NCI-H524 treated with DMSO at 0.1 percent for 48 hours (cell line): Measurements from ENCODE around the gene BICDL2.
"Not testable (repeated sequence)": the region's sequence is repeated elsewhere in the genome, so short reads cannot be mapped to it uniquely, and the experiment has no call there.

Experiments used
- DNase-seq: peaks from one replicate; lab custom pipeline; 2025; lab: John Stamatoyannopoulos, UW

Gene BICDL2

GRCh38 chr16:3065069-3065741 is 28.5 kb upstream of the BICDL2 start, which contains the start of gene IL32:
Gene IL32 (plus strand): TSS chr16:3065640. CDS start chr16:3065812, 172 bp downstream.
- no peak for DNase-seq

DNA sequence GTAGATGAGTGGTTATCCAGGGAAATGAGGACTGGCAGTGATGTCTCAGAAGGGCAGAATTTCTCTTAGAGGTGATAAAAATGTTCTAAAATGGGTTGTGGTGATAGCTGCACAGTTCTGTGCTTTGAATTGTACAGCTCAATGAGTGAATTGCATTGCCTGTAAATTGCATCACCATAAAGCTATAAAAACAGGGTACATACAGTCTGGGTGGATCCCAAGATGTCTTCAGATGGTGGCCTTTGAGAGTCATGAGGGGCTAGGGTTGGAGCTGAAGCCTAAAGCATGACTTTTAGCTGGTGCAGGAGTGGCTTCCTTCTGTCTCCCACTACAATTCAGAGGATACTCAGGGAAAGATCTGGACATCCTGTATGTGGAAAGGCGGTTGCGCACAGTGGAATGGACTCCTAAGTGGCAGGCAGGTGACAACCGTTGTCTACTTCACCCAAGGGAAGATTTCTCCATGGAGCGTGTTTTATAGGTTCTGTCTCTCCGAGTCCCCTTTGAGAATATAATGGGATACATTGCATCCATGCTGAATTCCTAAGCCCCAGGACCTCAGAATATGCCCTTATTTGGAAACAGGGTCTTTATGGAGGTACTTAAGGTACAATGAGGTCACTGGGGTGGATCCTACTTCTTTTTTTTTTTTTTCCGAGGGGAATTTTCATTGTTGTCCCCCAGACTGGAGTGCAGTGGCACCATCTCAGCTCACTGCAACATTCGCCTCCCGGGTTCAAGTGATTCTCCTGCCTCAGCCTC is 27.1 kb upstream of the BICDL2 start:
- no peak for DNase-seq

GRCh38 chr16:3062553-3062952 is 25.8 kb upstream of the BICDL2 start:
- DNase-seq = no peak

DNA sequence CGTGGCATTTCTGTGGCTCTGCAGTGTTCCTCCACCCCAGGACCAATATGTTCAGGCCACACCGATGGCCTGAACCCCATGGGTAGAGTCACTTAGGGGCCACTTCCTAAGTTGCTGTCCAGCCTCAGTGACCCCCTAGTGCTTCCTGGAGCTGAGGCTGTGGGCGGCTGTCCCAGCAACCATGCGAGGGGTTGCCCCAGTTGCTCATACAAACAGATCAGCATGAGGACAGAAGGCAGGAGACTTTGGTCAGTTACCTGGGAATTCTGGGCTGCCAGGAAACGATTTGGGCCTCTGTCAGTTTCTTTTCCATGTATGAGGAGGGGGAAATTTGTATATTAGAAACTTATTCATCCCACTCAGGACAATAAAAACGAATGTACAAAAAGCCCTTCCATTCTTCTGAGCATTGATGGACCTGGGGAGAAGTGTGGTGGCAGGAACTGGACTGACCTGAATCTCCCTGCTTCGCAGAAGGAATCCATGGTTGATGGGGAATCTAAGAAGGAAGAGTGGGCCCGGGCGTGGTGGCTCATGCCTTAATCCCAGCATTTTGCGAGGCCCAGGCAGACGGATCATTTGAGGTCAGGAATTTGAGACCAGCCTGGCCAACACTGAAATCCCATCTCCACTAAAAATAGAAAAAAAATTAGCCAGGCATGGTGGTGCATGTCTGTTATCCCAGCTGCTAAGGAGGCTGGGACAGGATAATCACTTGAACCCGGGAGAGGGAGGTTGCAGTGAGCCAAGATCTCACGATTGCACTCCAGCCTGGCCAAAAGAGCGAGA is 23.8 kb upstream of the BICDL2 start:
- DNase-seq = no peak

GRCh38 chr16:3059723-3060242 is 23.0 kb upstream of the BICDL2 start:
- DNase-seq = no peak

DNA sequence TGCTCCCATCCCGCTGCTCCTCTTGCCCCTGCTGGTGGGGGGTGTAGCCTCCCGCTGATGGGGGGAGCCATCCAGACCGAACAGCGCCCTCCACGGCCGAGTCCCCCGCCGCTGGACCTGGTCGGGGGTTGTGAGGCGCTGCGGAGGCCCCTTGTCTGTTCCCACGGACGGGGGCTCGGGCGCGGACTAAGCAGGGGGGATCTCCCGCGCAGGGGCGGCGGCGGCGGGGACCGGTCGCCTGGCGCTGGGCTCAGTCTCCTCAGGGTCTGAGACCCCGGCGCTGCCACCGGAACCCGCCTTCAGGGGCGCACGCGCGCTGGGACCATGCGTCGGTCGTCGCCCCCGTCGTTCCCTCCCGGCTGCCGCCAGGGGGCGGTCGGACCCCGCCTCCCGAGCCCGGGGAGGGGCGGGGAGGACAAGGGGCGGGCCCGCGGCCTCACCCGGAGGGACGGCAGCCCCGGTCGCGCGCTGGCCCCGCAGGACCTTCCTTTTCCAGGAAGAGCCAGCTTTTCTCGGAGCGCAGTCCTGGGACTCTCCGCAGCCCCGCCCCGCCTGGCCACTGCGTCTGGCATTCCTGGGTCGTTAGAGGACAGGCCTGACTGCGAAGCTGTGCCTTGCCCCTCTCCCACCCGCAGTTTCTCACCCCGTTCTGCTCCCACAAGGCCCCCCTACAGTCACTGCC is 22.4 kb upstream of the BICDL2 start:
- DNase-seq = no peak

DNA sequence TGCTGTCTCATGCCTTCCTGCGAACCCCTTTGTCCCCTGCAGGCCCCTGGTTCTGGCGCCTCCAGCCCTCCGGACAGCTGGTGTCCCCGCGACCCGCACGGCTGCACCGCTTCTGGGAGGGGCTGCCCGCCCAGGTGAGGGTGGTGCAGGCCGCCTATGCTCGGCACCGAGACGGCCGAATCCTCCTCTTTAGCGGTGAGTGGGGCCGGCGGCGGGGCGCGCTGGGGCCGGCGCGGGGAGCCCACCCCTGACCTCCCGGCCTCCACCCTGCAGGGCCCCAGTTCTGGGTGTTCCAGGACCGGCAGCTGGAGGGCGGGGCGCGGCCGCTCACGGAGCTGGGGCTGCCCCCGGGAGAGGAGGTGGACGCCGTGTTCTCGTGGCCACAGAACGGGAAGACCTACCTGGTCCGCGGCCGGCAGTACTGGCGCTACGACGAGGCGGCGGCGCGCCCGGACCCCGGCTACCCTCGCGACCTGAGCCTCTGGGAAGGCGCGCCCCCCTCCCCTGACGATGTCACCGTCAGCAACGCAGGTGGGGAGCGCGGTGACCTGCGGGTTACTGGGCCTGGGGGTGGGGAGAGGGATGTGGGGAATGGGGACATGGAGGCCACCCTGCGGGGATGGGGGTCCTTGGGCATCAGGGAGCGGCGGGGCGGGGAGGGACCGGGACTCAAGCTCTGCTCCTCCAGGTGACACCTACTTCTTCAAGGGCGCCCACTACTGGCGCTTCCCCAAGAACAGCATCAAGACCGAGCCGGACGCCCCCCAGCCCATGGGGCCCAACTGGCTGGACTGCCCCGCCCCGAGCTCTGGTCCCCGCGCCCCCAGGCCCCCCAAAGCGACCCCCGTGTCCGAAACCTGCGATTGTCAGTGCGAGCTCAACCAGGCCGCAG is 21.6 kb upstream of the BICDL2 start:
- DNase-seq = no peak

- DNase-seq = no peak
Measured at GRCh38 chr16:3057181-3058138, 20.7 kb upstream of the BICDL2 start.

DNA sequence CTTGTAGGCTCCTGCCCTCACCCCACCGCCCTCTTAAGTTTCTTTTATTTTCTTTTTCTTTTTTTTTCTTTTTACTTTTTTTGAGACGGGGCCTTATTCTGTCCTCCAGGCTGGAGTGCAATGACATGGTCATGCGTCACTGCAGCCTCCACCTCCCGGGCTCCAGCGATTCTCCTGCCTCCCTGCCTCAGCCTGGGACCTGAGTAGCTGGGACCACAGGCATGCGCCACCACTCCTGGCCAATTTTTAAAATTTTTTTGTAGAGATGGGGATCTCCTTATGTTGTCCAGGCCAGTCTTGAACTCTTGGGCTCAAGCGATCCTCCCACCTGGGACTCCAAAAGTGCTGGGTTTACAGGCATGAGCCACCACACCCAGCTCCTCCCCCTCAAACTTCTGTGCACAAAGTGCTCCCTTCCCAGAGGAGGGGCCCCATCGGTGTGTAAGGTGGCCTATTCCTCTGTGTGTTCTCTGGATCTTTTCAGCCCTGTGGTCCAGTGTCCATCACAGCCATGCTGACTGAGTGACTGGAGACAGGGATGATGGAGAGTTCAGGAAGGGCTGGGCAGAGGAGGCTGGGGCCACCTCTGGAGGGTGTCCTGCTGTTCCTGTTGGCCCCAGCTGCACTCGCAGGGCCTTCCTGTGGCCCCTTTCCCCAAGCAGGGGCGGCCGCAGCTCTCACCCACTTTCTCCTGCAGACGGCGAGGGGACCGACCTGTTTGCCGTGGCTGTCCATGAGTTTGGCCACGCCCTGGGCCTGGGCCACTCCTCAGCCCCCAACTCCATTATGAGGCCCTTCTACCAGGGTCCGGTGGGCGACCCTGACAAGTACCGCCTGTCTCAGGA is 19.8 kb upstream of the BICDL2 start:
- DNase-seq = no peak

DNA sequence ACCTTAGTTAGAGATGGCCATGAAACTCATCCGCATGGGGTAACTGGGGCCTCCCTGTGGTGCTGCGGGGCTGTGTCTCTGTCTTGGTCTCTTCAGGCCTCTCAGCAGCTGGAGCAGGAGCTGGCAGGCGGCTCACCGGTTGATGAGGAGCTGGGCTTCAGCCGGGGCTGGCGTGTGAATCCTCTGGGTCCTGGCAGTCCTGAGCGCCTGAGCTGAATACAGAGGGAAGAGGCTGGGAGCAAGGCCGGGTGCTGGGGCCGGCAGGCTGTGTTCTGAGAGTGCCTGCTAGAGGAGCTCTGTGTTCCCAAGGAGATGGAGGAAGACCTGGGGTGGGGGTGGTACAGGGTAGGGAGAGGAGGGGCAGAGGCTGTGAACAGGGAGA is 19.0 kb upstream of the BICDL2 start:
- not testable (repeated sequence) for DNase-seq

DNA sequence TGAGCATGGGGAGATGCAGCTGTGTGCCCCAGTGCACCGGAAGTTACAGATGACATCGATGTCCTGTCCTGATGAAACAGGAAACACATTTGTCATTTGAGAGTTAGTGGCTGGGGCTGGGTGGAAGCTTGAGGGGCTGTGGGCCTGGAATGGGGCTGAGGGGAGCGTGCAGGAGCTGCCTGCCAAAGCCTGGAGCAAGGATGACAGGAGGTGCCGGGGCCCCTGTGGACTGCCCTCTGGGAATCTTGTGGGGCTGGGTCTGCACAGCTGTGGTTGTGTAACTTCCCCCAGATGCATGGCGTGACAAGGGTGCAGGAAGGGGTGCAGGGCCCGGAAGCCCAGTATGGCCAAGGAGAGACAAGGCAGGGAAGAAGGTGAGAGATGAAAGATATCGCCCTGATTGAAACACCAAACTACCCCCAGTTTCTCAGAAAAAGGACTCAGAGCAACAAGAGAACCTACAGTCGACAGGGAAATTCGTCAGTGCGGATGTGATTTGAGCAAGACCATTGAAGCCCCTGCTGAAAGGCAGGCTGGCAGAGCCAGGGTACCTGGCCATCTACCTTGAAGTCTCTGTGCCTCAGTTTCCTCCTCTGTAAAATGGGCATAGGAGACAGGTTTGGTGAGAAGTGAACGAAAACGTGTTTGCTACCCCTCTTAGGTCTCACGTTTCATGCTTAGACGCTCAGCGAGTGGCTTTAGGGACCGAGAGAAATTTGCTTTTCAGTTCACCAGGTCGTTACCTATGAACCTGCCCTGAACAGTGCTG is 18.4 kb upstream of the BICDL2 start:
- no peak for DNase-seq

DNA sequence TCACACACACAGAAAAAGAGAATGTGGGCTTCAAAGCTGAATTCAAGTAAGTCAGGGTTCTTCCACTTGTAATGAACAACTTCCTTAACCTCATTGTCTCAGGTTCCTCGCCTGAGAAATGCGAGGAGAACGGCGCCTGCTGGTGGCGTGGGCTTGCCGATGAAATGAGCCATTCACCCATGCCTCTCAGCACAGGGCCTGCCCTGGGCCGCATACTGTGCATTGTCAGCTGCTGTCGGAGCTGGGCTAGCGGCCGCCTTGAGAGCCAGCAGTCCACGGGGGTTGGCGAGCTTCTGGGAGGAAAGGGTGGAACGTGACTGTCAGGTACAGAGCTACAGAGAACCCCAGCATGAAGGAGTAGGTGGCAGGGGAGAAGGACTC is 16.6 kb upstream of the BICDL2 start:
- DNase-seq = not testable (repeated sequence)

DNA sequence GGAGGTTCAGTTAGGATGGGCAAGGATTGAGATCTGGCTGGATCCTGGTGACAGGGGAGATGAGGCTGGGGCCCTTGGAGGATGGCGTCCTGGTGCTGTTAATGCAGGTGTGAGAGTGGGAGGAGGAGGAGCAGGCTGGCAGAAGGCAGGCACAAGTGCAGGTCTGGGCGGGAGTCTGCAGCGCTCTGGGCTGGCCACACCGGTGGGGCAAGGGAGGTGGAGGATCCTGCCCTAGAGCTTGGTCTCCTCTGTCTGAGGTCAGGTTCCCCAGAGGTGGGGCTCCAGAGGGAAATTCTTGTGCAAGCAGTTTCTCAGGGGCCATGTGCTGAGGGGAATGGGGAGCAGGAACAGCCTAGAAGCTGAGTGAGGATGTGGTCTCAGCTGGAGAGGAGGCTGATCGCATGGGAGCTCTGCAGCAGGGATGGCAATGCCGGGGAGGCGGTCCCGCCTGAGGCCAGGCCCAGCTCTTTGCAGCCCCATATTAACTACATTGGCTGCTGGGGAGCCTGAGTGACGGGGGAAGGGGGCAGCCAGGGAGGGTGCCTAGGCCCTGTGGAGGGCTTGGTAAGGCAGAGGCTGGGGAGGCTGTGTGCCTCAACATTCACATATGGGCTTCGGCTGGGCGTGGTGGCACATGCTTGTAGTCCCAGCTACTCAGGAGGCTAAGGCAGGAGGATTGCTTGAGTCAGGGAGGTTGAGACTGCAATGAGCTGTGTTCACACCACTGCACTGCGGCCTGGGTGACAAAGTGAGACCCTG is 16.0 kb upstream of the BICDL2 start:
- DNase-seq = not testable (repeated sequence)

DNA sequence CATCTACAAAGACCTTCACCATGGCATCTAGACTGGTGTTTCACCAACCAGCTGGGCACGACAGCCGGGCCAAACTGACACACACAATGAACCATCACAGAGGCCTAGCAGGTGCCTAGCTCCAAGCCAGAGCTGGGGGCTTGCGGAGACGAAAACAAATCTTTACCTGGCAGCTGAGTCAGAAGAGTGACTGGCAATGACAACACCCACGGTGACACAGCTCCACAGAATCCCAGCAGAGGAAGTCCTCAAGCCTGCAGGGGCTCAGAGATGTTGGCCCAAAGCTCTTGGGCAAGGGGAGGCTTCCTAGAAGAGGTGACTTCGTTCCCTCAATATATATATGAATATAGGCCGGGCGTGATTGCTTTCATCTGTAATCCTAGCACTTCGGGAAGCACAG is 14.8 kb upstream of the BICDL2 start:
- no peak for DNase-seq

DNA sequence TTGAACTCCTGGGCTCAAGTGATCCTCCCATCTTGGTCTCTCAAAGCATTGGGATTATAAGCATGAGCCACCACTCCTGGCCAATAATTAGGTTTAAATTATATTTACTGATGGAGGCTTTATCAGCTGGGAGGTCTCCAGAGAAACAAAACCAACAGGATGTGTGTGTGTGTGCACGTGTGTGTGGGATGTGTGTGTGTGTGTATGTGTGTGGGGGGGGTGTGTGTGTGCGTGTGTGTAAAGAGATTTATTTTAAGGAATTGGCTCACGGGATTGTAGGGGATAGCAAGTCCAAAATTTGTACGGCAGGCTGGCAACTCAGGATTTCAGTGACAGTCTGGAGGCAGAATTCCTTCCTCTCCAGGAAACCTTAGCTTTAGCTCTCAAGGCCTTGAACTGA is 14.3 kb upstream of the BICDL2 start:
- no peak for DNase-seq

DNA sequence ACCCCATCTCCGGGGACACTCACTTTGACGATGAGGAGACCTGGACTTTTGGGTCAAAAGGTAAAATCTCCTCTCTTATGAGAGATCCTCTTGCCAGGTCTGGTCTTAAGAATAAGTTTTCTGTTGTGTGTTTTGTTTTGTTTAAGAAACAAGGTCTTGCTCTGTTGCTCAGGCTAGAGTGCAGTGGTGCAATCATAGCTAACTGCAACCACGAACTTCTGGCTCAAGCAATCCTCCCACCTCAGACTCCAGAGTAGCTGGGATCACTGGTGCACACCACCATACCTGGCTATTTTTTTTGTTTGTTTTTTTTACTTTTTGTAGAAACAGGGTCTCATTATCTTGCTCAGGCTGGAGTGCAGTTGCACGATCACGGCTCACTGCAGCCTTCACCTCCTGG is 13.7 kb upstream of the BICDL2 start:
- no peak for DNase-seq

DNA sequence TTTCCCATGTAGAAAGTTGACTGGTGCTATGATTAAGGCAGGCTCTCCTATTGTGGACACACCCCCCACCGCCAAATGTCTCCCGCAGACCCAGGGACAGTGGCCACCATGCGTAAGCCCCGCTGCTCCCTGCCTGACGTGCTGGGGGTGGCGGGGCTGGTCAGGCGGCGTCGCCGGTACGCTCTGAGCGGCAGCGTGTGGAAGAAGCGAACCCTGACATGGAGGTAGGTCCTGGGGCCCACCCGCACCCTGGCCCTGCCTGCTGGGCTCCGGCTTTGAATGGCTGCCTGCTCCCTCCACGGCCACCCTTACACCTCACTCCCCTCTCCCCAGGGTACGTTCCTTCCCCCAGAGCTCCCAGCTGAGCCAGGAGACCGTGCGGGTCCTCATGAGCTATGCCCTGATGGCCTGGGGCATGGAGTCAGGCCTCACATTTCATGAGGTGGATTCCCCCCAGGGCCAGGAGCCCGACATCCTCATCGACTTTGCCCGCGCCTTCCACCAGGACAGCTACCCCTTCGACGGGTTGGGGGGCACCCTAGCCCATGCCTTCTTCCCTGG is 13.3 kb upstream of the BICDL2 start:
- DNase-seq = no peak
